Nephron (organoid): ENCODE measurements around the gene UBE2J2.
"Not testable (repeated sequence)": the region's sequence is repeated elsewhere in the genome, so short reads cannot be mapped to it uniquely, and the experiment has no call there.

ENCODE experiments used
- H3K27ac Mint-ChIP-seq, 3 experiments: 2 replicates each; pipeline ENCODE4 v1.8.0; 2020; ENCODE audit warnings: mixed read lengths in 3 of 3, mild to moderate bottlenecking in 2 of 3, moderate library complexity in 1 of 3
- H3K27me3 Mint-ChIP-seq: 2 replicates; pipeline ENCODE4 v1.8.0; 2021; ENCODE audit warnings: low read depth, mild to moderate bottlenecking, moderate library complexity, mixed read lengths
- H3K36me3 Mint-ChIP-seq: 2 replicates; pipeline ENCODE4 v1.8.0; 2020; ENCODE audit warnings: low read depth, mixed read lengths
- H3K4me1 Mint-ChIP-seq: 2 replicates; pipeline ENCODE4 v1.8.0; 2020; ENCODE audit warnings: mixed read lengths
- H3K4me3 Mint-ChIP-seq, 3 experiments: 2 replicates each; pipeline ENCODE4 v1.8.0; 2020; ENCODE audit warnings: mild to moderate bottlenecking in 3 of 3, mixed read lengths in 3 of 3, moderate library complexity in 2 of 3
- H3K9me3 Mint-ChIP-seq: 2 replicates; pipeline ENCODE4 v1.8.0; 2020; ENCODE audit warnings: mixed read lengths
- TF ChIP-seq, protein P1 (sequence below), 3 experiments: fragments of 200-600 bp; sonication (generic); IDR thresholded peaks; one replicate each; pipeline ENCODE4 v1.5.0; 2021; ENCODE audit warnings: antibody characterized with exemption in 3 of 3; ENCODE audit not compliant: unreplicated experiment in 3 of 3

Gene UBE2J2

DNA sequence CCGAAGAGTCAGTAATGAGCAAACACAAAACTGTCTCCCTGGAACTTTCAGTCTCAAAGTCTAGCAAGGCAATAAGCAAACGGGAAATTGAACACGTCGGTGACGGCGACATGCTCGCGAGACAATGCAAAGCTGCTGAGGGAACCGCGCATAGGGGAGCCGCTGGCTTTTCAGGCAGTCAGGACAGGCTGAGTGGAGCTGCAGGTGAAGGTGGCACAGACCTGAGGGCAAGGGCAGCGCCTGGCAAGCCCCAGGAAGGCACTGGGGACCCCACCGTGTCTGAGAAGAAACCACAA is 45.9 kb upstream of the UBE2J2 start:
- Mint-ChIP-seq H3K27me3 (no peaks in the 10 kb centered on the region), H3K9me3 (no peaks in the 10 kb centered on the region), H3K4me3 (peak overlapping the region in 2 of 3 experiments; percentile 26 to 48), H3K36me3 (peaks cover 19% of the 10 kb centered on the region), H3K4me1 (peaks cover 32% of the 10 kb centered on the region), H3K27ac (no peak overlapping the region)
- TF ChIP-seq, protein P1, sequence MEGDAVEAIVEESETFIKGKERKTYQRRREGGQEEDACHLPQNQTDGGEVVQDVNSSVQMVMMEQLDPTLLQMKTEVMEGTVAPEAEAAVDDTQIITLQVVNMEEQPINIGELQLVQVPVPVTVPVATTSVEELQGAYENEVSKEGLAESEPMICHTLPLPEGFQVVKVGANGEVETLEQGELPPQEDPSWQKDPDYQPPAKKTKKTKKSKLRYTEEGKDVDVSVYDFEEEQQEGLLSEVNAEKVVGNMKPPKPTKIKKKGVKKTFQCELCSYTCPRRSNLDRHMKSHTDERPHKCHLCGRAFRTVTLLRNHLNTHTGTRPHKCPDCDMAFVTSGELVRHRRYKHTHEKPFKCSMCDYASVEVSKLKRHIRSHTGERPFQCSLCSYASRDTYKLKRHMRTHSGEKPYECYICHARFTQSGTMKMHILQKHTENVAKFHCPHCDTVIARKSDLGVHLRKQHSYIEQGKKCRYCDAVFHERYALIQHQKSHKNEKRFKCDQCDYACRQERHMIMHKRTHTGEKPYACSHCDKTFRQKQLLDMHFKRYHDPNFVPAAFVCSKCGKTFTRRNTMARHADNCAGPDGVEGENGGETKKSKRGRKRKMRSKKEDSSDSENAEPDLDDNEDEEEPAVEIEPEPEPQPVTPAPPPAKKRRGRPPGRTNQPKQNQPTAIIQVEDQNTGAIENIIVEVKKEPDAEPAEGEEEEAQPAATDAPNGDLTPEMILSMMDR (IDR thresholded peaks at IDR 0.05; ENCODE audit: unreplicated experiment in 3 of 3), result no peak

DNA sequence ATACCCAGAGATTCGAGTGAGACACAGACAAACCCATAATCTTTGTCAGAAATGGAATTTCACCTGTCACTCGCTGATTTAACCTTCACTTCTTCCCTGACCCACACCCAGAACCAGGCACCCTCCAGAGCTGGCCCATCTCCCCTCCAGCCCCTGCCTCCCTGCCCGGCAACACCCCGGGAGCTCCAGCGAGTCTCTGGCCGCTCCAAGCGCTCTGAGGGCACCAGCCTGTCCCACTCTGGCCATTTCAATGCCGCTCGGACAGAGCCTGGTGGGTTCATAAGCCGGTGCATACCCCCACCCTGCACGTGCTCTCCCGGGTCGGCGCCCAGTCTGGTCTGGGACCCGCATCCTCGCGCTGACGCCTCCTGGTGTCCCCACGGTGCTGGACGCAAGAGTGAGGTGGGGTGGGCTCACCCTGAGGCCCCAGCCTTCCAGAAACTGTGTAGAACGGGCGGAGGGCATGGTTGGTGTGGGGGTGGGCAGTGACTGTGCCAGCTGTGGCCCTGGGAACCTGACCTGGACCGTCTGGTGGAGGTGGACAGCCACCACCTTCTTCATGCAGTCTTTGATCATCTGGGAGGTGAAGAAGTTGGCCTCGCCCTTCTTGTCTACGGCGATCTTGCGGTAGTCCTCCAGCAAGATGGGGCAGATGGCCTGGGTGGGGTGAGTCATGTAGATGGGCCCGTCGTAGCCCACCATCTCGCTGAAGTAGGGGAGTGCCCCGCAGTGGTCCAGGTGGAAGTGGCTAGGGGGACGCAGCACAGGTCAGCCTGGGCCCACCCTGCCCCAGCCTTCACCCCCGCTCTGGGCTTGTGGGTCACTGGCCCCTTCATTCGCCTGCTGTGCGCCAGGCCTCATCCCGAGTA is 45.4 kb upstream of the UBE2J2 start:
- Mint-ChIP-seq H3K4me3 (peak overlapping the region in 2 of 3 experiments; percentile 26 to 48), H3K27ac (peak overlapping the region in 1 of 3 experiments; percentile 48), H3K4me1 (peaks cover 32% of the 10 kb centered on the region), H3K9me3 (no peaks in the 10 kb centered on the region), H3K36me3 (peaks cover 19% of the 10 kb centered on the region), H3K27me3 (no peaks in the 10 kb centered on the region)
- TF ChIP-seq, protein P1 (IDR thresholded peaks at IDR 0.05; ENCODE audit: unreplicated experiment in 3 of 3), result no peak

DNA sequence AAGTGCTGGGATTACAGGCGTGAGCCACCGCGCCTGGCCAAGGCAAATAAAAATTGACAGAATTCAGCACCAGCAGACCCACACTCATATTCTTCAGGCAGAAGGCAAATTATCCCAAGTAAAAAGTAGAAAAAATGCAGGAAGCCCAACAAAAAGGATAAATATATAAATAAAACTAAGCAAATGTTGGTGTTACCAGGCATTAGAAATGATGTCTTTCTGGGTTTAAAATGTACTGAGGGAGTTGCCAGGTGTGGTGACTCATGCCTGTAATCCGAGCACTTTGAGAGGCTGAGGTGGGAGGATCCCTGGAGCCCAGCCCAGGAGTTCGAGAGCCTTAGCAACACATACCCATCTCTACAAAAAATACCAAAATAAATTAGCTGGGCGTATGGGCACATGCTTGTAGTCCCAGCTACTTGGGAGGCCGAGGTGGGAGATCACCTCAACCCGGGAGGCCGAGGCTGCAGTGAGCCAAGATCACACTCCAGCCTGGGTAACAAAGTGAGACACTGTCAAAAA is 44.5 kb upstream of the UBE2J2 start:
- TF ChIP-seq, protein P1 (IDR thresholded peaks at IDR 0.05; ENCODE audit: unreplicated experiment in 3 of 3), result no peak

DNA sequence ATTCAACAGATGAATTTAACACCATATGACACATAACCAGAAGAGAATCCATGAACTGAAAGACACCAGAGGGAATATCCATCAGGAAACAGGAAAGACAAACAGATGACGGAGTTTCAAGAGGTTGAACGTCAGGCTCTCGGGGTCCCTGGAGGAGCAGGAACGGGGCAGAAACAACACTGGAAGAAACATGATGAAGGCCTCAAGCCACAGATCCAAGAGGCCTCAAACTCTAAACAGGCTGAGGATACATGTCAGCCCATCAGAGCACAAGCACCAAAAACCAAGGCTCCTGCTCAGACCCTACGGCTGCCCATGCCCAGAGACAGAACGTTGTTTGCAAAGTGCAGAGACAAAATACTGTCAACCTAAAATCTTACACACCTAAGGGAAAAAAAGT is 43.8 kb upstream of the UBE2J2 start:
- no peak overlapping the region for H3K27ac Mint-ChIP-seq
- H3K4me3 Mint-ChIP-seq, result peak overlapping the region in 1 of 3 experiments; percentile 12
- no peaks in the 10 kb centered on the region for H3K9me3 Mint-ChIP-seq
- peaks cover 20% of the 10 kb centered on the region for H3K4me1 Mint-ChIP-seq
- H3K27me3 Mint-ChIP-seq, result no peaks in the 10 kb centered on the region
- TF ChIP-seq, protein P1 (IDR thresholded peaks at IDR 0.05; ENCODE audit: unreplicated experiment in 3 of 3), result no peak
- peaks cover 22% of the 10 kb centered on the region for H3K36me3 Mint-ChIP-seq

More for the DNA sequence above, 44.5 kb upstream of the UBE2J2 start:
- peaks cover 22% of the 10 kb centered on the region for H3K36me3 Mint-ChIP-seq
- H3K27me3 Mint-ChIP-seq, result no peaks in the 10 kb centered on the region
- H3K4me1 Mint-ChIP-seq, result peaks cover 26% of the 10 kb centered on the region
- peak overlapping the region in 1 of 3 experiments; percentile 50 for H3K4me3 Mint-ChIP-seq
- peak overlapping the region in 1 of 3 experiments; percentile 48 for H3K27ac Mint-ChIP-seq
- no peaks in the 10 kb centered on the region for H3K9me3 Mint-ChIP-seq

DNA sequence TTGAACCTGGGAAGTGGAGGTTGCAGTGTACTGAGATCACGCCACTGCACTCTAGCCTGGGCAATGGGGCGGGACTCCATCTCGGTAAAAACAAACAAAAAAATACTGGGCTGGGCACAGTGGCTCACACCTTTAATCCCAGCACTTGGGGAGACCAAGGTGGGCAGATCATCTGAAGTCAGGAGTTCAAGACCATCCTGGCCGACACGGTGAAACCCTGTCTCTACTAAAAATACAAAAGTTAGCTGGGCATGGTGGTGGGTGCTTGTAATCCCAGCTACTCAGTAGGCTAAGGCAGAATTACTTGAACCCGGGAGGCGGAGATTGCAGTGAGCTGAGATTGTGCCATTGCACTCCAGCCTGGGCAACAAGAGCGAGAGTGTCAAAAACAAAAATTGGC is 42.5 kb upstream of the UBE2J2 start:
- not testable (repeated sequence) for H3K27me3 Mint-ChIP-seq, H3K9me3 Mint-ChIP-seq, H3K4me3 Mint-ChIP-seq
- Mint-ChIP-seq H3K27ac (peak overlapping the region in 1 of 3 experiments; percentile 74), H3K36me3 (peaks cover 22% of the 10 kb centered on the region), H3K4me1 (peaks cover 16% of the 10 kb centered on the region)

DNA sequence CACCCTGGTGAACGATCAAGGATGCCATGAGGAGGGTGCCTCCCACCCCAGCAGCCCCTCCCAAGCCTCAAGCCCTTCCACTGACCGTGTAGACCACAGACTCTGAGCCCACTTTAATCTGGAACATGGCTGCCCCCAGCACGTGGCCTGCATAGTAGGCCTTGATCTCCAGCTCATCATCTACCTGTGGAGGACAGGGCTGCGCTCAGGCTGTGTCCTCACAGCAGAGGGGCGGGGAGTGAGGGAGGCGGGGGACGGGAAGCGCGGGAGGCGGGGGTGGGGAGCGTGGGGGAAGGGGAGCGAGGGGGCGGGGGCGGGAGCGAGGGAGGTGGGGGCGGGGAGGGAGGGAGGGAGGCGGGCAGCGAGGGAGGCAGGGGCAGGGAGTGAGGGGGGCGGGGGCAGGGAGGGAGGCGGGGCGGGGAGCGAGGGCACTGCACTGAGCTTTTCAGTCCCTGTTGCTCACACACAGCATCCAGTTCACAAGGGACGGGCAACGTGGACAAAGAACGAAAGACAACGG is 41.8 kb upstream of the UBE2J2 start:
- Mint-ChIP-seq H3K9me3 (no peaks in the 10 kb centered on the region), H3K36me3 (peaks cover 22% of the 10 kb centered on the region), H3K4me3 (peak overlapping the region in 2 of 3 experiments; percentile 24 to 30), H3K27me3 (no peaks in the 10 kb centered on the region), H3K4me1 (peaks cover 16% of the 10 kb centered on the region), H3K27ac (peak overlapping the region in 2 of 3 experiments; percentile 67 to 74)
- TF ChIP-seq, protein P1 (IDR thresholded peaks at IDR 0.05; ENCODE audit: unreplicated experiment in 3 of 3), result no peak
